ENCODE measurements around the gene KCNJ5.

DNA sequence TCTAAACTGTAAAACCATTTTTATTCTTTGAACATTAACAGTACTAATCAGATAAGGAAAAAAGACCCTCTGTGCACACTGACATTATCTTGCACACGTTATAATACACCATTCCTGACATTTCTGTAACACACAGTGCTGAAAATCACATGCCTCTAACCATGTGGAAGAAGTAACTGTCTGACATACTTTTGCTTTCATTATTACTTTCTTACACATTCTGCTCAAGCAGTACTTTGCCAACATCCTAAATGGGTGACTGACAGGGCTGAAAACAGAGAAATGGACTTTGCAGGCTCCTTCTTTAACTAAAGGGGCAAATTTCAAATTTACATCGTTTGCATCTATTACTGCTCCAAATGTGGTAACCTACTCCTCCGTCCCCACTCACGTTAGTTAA lies 74.3 kb downstream of the KCNJ5 start:
- TF ChIP-seq, protein P1, sequence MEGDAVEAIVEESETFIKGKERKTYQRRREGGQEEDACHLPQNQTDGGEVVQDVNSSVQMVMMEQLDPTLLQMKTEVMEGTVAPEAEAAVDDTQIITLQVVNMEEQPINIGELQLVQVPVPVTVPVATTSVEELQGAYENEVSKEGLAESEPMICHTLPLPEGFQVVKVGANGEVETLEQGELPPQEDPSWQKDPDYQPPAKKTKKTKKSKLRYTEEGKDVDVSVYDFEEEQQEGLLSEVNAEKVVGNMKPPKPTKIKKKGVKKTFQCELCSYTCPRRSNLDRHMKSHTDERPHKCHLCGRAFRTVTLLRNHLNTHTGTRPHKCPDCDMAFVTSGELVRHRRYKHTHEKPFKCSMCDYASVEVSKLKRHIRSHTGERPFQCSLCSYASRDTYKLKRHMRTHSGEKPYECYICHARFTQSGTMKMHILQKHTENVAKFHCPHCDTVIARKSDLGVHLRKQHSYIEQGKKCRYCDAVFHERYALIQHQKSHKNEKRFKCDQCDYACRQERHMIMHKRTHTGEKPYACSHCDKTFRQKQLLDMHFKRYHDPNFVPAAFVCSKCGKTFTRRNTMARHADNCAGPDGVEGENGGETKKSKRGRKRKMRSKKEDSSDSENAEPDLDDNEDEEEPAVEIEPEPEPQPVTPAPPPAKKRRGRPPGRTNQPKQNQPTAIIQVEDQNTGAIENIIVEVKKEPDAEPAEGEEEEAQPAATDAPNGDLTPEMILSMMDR (IDR thresholded peaks at IDR 0.05) = no peak
- TF ChIP-seq POLR2A (IDR thresholded peaks at IDR 0.05) = no peak

All from uterus (tissue), 2 donors.